HG02840 (cell line): Measurements from ENCODE around the gene HDAC4.

Experiments
- ATAC-seq: cut with Tn5 transposase; IDR thresholded peaks from one replicate; pipeline ENCODE4 v1.9.1; 2021; ENCODE audit warnings: mild to moderate bottlenecking, moderate library complexity, moderate number of reproducible peaks; ENCODE audit not compliant: unreplicated experiment, low FRiP score

The HDAC4 gene

DNA sequence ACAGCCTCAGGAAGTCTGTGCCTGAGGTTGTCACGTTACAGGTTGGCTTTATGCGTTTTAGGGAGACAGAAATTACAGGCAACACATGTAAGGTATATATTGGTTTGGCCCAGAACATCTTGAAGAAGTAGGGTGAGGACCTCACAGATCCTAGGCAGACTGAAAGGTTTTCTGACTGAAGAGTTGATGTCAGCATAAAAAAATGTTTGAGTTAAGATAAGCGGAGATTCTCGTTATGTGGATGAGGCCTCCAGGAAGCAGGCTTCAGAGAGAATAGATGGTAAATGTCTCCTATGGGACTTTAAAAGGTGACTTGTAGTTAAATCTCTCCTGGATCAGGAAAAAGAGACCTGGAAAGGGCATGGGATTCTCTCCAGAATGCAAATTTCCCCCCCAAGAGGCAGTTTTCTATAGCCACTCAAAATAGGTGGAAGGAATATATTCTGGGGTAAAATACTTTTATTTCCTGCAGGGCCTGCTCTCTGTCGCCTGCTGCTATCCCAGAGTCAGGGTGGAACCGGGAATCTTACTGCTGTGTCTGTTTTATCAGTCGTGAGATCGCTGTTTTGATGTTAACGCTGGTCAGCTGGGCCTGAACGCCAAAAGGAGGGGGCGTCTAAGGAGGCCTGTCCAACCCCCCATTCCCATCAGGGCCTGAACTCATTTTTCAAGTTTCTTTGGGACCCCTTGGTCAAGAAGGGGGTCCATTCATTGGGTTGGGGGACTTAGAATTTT is 171.1 kb downstream of the HDAC4 start:
- ATAC-seq: no peak

DNA sequence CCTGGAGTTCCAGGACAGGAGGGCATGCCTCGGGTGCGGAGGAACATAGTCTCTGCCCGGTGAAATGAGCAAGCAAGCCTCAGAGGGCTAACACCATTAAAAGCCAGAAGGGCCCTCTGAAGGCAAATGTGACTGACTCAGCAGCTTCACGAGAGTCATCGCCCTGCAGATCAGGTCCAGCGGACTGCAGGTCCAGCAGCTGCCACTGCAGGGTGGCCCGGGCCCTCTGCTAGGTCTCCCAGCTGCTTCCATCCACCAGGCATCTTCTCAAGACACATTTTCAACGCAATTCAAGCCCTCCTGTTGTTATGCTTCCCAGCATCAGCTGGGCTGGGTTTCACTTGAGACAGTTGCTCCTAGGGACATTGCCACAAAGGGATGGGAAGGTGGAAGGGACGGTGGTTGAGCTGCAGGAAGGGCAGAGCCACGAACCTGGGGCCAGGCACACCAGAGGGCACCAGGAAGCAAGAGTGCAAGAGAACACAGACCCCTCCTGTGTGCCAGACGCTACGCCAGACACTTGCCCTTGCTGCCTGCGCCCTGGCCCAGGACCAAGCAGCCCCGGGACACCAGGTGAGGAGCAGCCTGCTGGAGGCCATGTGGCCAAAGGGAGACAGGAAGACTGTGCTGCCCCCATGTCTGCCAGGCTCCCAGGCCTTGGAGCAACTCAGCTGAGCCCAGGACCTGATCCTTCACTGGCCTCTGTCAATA is 173.0 kb downstream of the HDAC4 start:
- no peak for ATAC-seq

DNA sequence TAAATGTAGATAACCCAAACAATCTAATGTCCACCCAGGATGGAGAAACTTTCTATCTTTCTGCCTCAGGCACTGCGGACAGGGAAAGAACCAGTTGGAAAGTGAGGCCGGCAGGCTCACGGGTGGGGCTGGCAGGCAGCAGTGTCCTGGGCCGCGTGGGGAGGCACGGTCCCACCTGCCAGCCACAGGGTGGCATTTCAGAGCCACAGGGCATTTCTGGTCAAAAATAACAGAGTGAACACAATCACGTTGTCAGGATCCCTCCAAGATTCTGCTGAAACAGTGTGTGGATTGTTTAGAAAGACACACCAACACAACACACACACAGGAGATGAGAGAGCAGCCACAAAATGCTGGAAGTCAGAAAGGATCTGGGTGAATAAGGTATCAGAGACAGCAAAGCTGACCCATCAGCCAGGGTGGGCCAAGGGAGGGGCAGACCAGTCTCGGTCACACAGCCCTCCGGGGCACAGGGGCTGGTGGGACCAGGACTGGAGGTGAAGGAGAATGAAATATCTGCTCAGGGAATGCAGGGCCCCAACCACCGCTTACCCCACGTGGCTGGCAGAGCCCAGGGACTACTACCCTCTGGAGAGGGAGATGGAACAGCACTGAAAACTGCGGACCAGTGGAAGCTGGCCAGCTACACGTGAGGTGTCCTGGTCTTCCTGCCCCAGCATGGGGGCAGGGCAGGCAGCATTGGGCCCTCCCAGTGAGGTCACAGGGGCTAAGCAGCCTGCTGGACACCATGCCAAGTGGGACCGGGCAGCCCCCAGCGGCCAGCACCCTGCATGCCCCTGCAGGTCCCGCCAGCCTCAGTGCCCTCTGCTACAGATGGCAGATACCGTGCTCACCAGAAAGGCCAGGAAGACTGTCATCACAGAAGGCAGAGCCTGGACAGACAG is 173.9 kb downstream of the HDAC4 start:
- ATAC-seq: no peak

DNA sequence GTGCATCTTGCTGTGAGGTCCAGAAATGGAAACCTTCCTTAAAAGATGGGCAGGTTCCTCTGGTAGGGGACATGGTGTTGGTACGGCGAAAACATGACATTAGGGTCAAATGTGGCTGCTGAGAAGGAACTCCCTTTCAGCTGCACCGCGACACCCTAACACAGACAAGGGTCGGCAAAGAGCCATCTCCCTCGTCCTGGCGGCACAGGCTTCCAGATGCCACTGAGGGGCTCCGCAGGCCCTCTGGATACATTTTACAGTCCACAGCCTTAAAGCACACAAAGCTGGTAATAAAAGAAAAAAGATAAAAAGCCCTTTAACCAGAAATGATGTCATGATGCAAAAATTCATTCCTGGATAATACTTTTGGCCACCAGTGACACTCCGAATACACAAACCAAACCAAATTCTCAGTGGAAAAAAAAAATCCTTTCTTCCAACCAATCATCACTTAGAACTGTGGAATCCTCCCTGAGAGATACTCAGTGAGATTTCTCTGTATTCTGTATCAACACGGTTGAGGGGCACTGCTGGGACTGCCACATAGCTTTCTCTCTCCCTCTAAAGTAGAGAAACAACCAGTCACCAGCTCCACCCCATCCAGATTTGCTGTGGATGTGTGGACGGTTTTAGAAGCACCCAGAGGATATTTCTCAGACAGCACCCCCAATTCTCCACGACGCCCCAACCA is 174.8 kb downstream of the HDAC4 start:
- no peak for ATAC-seq

DNA sequence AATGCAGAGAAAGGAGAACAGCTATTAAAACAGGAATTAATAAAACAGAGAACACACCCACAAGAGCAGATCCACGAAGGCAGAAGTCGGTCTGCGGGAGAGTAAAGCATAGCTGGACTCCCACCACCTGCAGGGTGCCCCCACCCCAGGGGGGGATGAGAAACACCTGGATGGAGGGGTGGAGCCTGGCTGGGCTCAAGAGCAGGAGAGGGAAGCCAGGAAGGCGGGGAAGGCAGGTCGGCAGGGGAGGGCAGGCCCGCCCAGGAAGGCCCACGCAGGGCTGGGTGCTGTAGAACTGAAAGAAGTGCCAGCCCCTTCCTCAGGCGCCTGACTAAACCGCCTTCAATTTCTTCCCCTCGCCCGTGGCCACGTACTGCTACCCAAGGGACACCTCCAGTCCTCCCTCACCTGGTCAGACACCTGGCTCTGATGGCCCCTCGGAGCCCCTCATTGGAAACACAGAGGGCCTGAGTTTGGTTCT is 175.4 kb downstream of the HDAC4 start:
- no peak for ATAC-seq

DNA sequence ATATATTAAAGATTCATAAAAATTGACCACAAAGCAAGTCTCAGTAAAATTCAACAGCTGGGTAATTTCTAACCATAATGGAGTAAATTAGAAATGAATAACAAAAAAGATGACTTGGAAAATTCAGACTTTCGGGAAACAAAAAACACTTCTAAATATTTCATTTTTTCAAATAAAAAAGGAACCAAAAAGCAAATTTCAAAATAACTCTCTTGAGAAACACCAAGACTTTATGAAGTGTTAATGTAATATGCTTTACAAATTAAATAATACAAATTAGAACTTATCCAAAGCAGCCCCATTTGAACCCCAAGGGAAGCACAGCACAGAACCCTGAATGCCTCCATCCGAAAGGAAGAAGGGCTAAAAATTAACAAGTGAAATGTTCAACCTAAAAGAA is 175.9 kb downstream of the HDAC4 start:
- ATAC-seq: no peak

DNA sequence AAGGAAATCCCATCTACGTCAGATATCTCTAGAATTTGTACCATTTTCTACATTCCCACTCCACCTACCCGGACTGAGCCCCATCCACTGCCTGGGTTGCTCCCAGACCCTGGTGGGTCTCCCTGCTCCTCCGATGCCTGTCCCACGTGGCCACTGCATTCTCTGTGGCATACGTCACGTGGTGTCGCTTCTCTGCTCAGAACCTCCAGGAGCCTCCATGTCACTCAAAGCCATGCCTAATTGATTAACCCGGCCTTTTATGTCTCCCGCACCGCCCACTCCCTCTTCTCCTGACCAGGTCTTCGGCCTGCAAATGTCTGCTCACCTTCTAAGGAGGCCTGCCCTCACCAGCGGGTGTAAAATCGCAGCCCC is 176.6 kb downstream of the HDAC4 start:
- ATAC-seq: no peak

DNA sequence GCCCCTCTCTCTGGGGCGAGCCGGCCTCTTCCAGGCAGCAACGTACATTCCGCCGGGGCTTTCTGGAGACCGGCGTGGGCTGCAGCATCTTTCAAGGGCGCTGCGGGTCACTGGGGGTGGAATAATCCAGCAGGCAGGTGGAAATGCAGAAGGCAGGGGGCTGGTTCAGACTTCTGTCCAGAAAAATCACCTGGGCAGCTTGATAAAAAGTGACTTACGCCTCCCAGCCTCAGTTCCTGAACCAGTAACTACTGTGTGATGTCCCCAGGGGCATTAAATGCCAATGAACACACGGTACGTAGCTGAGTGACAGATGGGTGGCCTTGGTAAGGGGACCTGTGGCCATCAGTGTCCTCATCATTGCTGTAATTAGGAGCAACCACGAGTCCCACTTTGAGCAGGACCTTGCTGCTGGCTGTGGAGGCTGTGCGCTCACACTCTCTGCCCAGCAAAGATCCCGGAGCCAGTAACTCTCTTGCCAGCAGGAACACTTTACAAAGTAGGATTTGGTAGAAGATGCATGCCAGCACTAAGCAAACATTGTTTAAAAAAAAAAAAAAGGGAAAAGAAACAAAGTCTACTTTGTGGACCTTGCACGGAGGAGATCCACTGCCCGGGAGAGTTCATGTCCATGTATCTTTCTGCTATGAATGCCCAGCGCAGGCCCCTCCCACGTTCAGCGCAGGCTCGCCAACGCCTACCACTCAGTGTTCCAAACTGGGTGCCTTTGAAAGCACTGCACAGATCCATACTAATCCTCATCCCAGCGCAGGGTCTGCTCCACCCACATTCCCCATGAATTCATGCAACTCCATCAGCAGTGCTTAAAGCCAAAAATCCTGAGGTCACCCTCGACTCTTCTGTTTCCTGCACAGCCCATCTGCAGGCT is 177.3 kb downstream of the HDAC4 start:
- ATAC-seq: no peak

- no peak for ATAC-seq
Observed at GRCh38 chr2:239222706-239223309, 178.0 kb downstream of the HDAC4 start.

- no peak for ATAC-seq
Observed at GRCh38 chr2:239222312-239222660, 178.5 kb downstream of the HDAC4 start.

- ATAC-seq: no peak
Observed at GRCh38 chr2:239220981-239221396, 179.8 kb downstream of the HDAC4 start.

GRCh38 chr2:239220341-239220740 is 180.5 kb downstream of the HDAC4 start:
- ATAC-seq: no peak

DNA sequence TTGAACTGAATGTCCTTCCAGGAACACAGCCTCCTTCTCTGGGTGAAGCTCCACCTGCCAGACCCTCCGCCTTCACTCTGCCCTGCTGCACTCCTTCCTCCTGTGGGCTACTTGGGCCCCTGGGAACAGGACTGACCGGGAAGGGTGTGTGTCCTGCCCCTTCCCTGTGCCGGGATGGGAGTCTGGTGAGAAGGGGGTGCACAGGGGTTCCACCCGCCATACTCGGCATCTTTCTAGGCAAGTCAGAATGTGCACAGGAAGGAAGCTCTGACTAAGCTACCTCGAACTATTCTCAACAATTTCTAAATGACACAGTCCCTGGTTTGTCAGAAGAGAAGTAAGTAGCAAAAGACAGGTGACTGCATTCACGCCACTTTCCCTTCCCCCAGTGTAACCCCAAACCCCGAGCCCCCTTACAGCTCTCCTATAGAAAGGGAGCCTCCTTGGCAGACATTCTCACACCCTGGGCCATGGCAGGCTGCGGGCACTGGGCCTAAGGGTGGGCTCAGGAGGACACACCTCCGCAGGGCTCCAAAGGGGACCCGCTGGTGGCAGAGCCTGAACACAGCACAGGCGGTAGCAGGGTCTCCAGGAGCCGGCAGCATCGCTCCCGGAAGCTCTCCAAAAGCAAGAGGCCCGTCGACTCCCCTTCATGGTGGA is 184.1 kb downstream of the HDAC4 start:
- ATAC-seq: no peak

GRCh38 chr2:239215988-239216613 is 184.7 kb downstream of the HDAC4 start:
- no peak for ATAC-seq

DNA sequence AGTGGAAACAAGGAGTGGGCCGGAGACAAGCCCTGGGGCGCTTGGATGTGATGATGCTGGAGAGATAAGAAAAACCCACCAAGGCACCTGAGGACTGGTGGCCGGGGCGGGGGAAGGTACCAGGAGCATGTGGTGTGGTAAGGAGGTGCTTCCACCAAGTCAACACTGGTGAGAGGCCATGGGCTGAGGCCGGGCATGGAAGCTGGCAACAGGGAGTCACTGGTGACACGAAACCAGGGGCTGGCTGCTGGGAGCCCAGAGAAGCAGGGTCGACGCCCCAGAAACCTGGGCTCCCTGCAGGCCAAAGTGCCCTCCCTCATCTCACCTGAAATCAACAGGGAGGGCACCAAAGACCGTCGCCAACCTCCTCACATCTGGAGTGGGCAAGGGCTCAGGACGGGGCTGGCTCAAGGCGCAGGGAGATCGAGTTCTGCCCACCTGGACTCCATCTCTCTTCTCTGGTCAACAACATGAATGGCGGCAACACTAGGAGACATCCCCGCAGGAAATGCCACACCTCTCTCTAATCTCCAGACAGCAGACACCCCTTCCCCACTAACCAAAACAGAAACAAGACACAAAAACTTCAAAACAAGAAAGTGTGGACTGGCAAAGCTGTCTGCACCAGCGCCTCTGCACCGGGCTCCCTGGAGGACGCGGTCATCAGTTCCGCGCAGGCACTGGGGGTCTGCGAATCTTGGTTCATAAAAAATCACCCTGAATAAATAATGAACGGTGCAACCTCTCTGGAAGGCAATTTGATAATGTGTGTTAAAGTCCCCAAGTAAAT is 185.5 kb downstream of the HDAC4 start:
- no peak for ATAC-seq

- no peak for ATAC-seq
Observed at GRCh38 chr2:239214725-239215124, 186.1 kb downstream of the HDAC4 start.

- ATAC-seq: no peak
Observed at GRCh38 chr2:239213643-239214101, 187.1 kb downstream of the HDAC4 start.
